DMS53 treated with DMSO at 0.1 percent for 48 hours (cell line): ENCODE data around the gene RFPL4A.
"Not testable (repeated sequence)": the region's sequence is repeated elsewhere in the genome, so short reads cannot be mapped to it uniquely, and the experiment has no call there.

Experiments
- DNase-seq: peaks from one replicate; lab custom pipeline; 2025; ENCODE audit not compliant: unreplicated experiment; lab: John Stamatoyannopoulos, UW

Gene RFPL4A

GRCh38 chr19:55758797-55759196 is at the start of gene RFPL4A:
Gene RFPL4A, plus strand, starts transcription at chr19:55759097. Its CDS starts 2,704 bp downstream, at chr19:55761801.
- DNase-seq = not testable (repeated sequence)

- no peak for DNase-seq
These were observed 47.2 kb upstream of the RFPL4A start for GRCh38 chr19:55711719-55712118.

GRCh38 chr19:55712804-55713631 is 45.9 kb upstream of the RFPL4A start:
- no peak for DNase-seq

- DNase-seq = no peak
These were observed 42.4 kb upstream of the RFPL4A start for GRCh38 chr19:55716531-55716930.

- DNase-seq = no peak
These were observed 41.6 kb upstream of the RFPL4A start for GRCh38 chr19:55717251-55717650.

GRCh38 chr19:55717879-55718711 is 40.8 kb upstream of the RFPL4A start:
- DNase-seq = not testable (repeated sequence)

GRCh38 chr19:55720214-55720746 is 38.6 kb upstream of the RFPL4A start:
- no peak for DNase-seq

- DNase-seq = no peak
These were observed 38.1 kb upstream of the RFPL4A start for GRCh38 chr19:55720801-55721200.

GRCh38 chr19:55723491-55723890 is 35.4 kb upstream of the RFPL4A start:
- no peak for DNase-seq

- not testable (repeated sequence) for DNase-seq
These were observed 28.5 kb upstream of the RFPL4A start for GRCh38 chr19:55730378-55730777.

GRCh38 chr19:55738302-55738701 is 20.6 kb upstream of the RFPL4A start, which contains the start of gene NLRP9:
Gene NLRP9, minus strand, starts transcription at chr19:55738402. Its CDS starts 28 bp downstream, at chr19:55738374.
- no peak for DNase-seq

- no peak for DNase-seq
These were observed 8.2 kb upstream of the RFPL4A start for GRCh38 chr19:55750715-55751114.

GRCh38 chr19:55753401-55753800 is 5.5 kb upstream of the RFPL4A start:
- DNase-seq = no peak

- not testable (repeated sequence) for DNase-seq
These were observed 2.1 kb upstream of the RFPL4A start for GRCh38 chr19:55756808-55757207.

GRCh38 chr19:55766466-55766865 is 7.6 kb downstream of the RFPL4A start:
- no peak for DNase-seq

GRCh38 chr19:55768818-55769217 is 9.9 kb downstream of the RFPL4A start, which contains the start of gene RFPL4AL1:
Gene RFPL4AL1, plus strand, starts transcription at chr19:55769118. Its CDS starts 2,687 bp downstream, at chr19:55771805.
- not testable (repeated sequence) for DNase-seq

- not testable (repeated sequence) for DNase-seq
These were observed 10.7 kb downstream of the RFPL4A start for GRCh38 chr19:55769632-55770031.

GRCh38 chr19:55777528-55777927 is 18.6 kb downstream of the RFPL4A start:
- no peak for DNase-seq

GRCh38 chr19:55778331-55778730 is 19.4 kb downstream of the RFPL4A start:
- no peak for DNase-seq

GRCh38 chr19:55781112-55781511 is 22.2 kb downstream of the RFPL4A start:
- DNase-seq = no peak

GRCh38 chr19:55795021-55795420 is 36.1 kb downstream of the RFPL4A start:
- DNase-seq = no peak
